Measurements from ENCODE around the gene CACNA1E.

The CACNA1E gene

DNA sequence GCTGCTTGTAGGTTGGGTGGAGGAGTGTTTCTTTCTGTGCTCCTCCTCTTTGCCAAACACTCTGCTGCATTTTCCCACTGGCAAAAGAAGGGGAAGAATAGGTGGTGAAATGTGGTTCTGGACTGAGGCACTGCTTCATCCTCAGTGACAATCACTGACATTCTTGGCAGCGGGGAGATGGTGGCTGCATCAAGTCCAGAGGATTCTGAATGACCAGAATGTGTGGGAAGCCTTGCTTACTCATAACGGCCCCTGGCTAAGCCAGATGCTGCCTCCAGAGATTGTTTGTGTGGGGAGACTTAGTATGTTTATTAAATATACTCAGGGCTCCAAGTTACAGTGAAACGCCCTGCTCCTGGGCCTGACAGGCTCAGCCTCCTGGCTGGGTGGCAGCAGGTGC is 160.3 kb downstream of the CACNA1E start:
- no peak for DNase-seq

DNA sequence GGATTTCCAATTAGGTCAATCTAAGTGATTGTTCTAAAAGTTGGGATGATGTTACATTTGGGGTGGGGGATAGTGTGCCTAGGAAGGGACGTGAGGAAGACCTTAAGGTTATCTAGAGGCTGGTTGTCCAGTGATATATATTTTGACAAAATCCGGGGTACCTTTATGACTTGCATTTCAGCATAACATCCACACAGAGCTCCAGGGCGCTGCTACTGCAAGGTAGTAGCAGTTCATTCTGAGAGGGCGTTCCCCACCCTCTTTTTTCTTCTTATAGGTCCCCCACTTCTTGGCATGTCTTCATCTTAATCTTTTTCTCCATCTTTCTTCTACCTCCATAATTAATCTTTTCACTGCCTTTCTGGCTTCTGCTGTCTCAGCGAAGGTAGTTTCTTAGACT is 161.9 kb downstream of the CACNA1E start:
- DNase-seq: no peak

DNA sequence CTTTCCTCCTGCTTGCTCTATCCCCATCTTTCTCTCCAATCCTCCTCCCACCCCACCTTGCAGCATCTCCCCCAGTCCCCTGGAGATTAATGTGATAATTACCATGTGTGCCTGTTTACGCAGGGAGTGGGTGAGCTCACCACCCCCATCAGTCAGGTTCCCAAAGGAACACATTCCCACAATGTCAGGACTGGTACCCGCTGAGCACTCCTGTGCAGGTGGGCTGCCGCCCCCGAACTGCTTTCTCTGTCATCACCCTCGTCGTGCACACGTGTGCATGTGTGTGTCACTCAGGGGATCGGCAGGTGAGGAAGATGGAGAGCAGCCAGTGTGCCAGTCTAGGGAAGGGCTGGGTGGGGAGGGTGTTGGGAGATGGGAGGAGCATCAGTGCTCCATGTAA is 163.4 kb downstream of the CACNA1E start:
- DNase-seq: no peak

DNA sequence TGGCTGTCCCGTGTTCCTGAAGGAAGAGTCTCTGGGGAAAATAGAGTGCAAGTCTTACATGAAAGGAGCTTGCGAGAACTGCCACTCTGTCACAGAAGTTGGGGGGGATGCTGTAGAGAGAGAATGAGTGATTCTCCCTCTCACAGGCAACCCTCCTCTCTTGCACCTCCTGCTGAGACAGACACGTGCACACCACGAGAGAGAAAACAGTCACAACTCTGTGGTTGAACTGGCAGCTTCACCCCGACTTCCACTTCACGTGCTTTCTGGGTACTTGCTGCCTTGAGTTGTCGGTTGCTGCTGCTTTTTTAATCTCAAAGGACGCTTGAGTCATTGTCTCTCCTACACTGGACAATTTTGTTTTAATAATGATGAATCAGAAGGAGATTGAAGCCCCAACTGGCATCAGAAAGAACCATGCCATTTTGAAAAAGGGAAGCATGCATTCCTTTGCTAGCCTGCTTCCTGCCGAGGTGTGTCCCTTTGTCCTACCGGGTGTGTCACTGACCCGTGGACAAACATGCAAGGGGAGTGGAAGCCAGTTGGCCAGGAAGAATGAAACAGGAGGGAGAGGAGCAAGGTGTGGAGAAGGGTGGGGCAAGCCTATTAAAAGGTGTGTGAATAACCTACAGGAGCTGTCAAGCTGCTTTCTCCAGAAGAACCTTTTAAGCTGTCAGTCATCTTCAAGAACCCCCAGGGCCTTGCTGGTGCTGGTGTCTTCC is 164.2 kb downstream of the CACNA1E start:
- peak; percentile 49 to 59 for DNase-seq

DNA sequence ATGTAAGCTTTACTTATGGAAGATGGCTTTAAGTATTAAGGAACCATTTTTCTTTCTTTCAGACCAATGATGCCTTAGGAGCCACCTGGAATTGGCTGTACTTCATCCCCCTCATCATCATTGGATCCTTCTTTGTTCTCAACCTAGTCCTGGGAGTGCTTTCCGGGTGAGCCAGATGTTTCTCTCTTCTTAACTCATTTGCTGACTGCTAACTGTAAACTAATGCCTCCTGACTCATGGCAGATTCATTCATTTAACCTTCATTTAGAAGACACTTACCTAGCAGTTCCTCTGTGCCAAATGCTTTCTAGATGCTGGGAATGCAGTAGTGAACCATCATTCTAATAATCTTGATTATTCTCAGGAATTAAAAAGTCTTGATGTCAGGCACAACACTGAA is 168.0 kb downstream of the CACNA1E start:
- DNase-seq: no peak

DNA sequence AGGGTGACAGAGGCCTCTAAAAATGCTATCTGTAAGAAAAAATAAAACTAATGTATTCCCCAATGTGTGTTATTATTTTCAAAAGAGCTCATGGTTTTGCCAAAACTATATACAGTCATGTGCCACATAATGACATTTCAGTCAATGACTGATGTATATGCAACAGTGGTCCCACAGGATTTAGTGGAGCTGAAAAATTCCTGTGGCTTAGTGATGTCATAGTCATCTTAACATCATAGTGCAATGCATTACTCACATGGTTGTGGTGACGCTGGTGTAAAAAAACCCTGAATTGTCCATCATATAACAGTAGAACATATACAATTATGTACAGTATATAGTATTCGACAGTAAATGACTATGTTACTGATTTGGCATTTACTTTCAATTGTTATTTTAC is 172.4 kb downstream of the CACNA1E start:
- no peak for DNase-seq

DNA sequence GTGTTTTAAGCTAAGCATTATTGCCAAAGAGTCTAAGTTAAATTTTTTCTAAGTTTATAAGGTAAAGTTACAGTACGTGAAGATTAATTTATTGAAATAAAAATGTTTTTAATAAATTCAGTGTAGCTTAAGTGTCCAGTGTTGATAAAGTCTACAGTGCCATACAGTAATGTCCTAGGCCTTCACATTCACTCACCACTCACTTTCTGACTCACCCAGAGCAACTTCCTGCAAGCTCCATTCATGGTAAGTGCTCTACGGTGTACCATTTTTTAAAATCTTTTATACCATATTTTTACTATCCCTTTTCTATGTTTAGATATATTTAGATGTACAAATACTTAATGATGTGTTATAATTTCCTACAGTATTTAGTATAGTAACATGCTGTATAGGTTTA is 173.2 kb downstream of the CACNA1E start:
- DNase-seq: no peak

DNA sequence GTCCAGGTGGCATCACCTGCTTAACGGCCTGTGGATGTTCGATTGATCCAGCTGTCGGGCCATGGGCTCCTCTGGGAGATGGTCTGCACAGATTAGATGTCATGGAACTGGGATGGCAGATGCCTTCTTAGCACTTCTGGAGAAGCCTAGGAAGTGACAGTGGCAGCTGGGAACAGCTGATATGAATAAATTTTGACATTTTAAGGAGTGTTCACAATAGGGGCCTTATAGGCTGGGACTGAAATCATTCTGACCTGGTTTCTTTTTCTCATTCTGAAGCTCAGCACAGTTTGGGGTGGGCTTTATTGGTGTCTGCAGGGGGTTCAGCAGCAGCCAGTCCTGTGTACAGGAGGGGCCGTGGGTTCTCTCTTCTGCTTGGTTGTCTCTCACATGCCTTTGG is 175.3 kb downstream of the CACNA1E start:
- no peak for DNase-seq

DNA sequence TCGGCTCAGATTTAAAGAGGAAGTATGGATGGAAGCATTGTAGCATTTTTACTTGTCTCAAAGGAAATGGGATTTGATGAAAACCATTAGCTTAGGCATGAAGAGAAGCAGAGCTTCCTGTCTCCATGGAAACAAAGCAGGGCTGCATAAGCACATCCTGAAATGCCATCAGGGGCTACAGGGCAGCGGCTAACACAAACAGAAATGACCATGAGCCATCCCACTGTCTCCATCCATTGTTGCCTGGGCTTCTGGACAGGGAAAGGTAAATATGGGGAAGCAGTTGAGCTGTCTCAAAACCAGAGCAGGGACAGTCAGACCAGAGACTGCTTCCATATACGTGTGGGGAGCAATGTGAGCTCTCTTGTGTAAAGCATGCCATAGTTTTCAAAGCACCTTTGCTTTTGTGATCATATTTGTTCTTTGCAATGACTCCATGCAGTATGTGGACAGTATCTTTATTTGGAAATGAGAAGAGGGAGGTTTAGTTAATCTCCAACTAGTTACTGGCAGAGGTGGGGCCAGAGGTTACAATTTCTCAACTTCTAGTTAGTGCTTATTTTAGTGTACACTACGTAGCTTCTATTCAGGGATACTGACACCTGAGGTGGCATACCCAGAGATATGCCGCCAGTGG is 176.1 kb downstream of the CACNA1E start:
- DNase-seq: no peak

DNA sequence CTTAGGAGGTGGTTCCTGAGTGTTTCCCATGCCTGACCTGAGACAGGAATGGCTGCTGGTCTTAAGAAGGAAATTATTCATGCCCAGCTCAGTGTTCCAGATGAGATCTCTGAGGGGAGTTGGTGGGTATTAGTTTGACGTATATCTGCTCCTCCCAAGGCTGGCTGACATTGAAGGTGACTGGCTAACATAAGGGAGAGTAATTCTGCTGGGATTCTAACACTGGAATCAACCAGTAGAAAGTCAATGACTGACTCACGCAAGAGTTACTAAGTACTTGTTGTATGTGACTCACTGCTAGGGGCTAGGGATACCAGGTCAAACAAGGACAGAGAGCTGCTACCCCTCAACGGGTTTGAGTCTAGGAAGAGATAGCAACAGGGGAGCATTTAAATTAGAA is 177.3 kb downstream of the CACNA1E start:
- DNase-seq: no peak

DNA sequence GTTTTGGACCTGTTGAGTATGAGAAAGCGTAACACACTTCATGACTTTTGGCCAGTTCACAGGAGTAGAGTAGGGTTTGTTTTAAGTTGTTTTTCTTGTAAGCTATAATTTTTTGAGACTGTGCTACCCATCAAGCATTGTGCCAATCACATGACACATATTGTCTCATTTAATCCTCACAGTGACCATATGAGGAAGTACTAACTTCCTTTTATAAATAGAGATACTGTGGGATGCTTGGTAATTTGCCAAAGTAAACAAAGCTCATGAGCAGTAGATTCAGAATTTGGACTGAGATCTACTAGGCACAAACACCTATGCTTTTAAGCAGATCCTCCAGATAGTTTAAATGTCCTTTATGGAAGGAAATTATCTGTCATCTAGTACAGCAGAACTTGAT is 178.3 kb downstream of the CACNA1E start:
- DNase-seq: no peak

DNA sequence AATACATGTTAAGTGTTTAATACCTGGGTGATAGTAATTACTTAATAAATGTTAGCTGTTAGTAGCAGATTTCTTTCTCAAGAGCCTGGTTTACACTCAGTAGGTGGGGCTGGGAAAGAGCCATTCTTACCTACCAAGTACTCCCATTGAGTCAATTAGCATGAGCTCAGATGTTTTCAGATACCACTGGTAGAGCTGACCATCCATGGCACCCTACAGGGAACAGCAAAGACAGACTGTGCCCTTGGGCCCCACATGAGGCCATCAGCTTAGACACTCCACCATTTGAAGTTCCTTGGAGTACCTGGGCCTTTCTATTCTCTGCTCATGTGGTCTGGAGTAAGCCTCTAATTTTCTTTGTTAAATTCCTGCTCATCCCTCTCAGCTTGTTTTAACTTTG is 179.3 kb downstream of the CACNA1E start:
- no peak for DNase-seq

DNA sequence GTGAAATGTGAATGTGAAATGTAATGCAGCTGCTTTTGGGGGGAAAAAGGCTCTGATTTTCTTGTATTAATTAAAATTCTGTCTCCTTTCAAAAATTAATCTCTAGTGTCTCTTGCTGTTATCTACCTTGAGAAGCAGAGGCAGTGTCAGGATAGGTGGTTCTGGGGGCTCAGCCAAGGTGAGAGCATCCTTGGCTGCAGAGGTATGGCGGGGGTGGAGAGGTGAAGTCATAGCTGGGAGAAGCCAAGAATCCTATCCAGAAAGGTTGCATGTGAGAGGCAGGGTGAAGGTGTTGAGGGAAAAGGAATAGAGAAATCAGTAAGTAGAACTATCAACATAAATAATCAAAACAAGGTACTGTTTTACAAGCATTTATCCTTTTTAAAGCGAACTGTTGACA is 181.2 kb downstream of the CACNA1E start:
- DNase-seq: no peak

DNA sequence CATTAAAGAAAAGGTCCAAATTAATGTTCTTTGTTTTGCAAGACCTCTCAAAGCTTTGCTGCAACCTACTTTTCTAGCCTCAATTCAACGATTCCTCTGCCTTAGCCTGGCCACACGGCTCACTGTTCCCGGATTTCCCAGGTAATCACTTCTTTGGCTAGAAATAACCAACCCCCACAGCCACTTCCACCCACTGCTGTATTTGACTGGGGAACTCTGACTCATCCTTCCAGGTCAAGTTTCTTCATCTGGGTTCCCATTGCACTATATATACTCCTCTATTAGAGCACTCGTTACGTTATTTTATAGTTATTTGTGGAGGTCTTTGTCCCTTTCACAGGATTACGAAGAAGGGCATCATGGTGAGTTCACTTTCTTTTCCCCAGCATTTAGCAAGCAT is 185.9 kb downstream of the CACNA1E start:
- no peak for DNase-seq

DNA sequence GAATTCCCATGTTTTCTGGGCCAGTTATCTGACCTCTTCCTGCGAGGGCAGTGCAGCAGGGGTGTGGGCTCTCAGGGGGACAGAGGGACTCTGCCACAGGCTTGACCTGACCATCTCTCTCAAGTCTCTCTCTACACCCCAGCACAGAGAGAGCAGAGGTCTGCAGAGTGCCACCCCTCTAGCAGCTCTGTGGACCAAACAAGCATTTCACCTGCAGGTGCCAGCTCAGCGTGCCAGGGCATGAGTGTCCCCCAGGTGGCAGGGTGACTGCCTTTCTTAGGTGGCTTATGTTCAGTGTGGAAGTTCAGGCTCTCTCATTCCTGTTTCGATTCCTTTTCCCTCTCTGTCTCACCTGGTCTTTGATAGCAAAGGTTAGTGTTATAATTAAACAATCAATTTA is 191.3 kb downstream of the CACNA1E start:
- DNase-seq: no peak

DNA sequence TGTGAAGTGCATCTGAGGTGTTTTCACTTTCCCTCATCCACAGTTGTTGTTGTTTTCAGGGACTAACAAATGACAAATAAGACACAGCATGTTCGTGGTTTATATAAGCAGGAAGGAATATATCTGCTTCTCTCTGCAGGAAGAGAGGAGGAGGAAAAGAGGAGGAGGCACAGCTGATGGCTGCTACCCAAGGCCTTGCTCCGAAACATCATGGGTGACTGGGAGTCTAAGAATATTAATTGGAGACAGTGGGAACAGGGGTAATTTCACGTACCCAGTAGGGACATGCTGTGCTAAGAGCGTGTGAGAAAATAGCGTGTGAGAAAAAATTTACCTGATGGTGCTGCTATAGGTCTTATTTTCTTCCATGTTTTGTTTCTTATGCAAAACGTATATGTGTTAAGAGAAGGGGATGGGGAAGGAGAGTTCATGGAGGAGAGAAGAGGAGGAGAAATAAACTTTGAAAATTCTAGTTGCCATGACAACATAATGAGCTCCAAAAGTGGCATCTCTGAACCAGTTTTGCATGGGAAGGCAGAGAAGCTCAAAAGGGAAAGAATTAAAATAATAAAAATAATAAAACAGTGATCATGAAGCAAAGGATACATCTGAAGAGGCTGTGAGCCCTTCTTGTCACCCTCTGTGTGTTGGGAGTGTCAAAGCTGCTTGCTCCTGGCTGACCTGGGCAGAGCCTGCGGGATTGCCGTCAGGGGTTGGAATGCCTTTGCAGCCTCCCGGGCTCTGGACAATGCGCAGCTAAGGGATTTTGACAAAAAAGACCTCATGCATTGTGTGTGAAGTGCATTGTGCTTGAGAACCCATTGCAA is 192.0 kb downstream of the CACNA1E start:
- DNase-seq: no peak

DNA sequence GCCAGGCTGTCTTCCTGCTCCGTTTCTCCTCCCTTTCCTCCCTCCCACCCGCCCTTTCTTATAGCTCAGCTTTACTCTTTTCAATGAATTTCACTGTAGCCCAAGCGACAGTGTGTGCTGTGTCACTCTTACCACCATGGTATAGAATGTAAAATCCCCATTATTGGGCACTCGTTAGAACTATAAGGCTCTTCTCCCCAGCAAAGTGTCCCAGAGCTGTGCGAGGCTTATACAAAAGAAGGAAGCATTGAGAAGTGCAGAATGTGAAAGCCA is 192.5 kb downstream of the CACNA1E start:
- no peak for DNase-seq

DNA sequence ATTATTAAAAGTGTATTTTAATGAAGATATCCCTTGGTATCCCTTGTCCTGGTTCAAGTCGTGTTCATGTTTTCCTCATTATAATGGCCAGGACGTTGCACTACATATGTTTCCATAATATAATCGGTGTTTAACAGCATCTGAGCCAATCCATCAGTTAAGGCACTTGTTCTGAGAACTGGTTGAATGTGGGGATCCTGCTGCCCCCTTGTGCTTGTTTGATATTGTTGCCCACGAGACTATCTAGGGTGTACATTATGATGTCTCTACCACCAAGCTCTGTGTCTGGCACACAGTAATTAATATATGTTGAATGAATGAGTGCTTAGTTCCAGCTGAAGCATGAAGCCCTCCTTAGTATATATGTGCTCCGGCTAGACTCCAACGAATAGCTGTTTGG is 193.0 kb downstream of the CACNA1E start:
- peak; percentile 42 to 56 for DNase-seq

DNA sequence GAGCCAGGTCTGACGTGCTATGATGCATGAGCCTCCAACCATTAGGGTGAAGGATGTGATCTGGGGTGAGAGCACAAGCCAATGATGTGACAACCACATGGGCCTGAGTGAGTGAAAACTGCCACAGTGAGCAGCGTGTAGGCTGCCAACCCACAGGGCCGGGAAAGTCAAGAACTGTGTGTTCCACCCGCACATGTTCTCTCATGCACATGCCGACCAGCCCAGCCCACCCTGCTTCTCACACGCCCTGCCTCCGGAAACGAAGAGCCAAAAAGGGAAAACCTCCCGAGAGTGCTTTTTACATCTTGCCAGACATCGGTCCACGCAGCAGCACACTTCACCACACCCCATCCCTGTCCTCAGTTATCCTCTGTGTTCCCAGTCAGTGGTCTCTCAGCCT is 197.0 kb downstream of the CACNA1E start:
- no peak for DNase-seq

DNA sequence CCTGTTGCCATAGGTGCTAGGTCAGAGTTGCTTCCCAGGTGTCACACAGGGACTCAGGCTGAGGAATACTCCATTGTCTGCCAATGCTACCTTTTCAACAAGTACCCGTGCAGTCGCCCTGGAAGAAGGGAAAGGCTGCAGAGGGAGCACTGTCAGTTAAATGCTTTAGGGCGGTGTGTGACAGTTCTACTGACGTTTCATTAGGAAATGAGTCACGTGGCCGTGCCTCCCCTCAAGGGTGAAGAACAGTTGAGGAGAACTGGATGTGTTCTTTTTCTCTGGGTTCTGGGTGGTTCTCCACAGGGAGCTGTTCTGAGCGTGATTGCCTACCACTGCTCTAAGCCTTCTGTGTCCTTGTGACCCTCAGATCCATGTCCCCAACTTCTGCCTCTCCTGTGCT is 197.6 kb downstream of the CACNA1E start:
- no peak for DNase-seq

DNA sequence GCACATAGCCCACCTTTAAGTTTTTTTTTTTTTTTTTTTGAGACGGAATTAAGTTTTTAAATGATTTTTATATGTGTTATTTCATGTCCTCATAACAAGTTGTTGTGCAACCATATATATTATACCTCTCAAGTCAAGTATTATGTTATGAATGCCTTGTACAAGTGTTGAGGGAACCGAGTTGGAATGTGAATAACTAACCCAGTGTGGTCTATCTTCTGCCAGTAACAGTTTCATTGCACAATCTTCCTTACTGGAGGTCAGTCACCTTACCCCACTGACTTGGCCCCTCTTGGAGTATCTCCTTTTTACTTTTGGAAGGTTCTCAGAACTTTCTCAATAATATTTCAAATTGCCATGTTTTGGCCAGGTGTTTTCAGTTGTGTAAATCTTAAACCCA is 201.9 kb downstream of the CACNA1E start:
- DNase-seq: no peak

DNA sequence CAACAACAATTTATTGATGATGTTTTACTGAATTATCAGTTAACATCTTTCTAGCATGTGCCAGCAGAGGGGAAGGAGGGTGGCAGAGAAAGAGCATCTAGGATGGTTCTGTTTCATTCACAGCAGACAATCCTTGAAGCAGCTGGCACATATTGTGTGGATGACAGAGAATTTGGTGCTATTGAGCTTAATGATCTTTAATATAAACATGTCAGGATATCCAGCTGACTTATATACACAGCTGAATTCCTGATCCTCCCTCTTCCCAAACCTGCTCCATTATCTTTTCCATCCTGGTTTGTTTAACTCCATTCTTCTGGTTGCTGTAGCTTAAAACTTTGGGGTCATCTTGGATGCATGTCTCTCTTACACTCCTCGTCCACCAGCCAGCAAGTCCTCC is 218.6 kb downstream of the CACNA1E start:
- DNase-seq: no peak

DNA sequence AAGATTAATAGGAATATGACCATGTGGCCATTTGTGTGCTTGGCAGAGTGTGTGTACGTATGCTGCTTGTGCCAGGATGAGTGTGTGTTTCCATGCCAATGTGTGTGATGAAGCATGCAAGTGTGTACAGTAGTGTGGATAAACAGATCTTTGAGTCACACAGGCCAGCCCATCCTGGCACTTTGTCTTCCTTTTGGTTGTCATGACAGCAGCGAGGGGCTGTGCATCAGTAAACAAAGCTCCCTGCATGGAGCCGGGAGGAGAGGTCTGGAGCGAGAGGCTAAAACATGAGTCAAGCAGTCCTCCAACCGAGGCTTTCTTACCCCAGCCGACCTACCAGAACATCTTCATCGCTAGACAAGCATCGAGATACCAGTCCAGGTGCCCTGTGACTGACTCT is 221.2 kb downstream of the CACNA1E start:
- DNase-seq: no peak

DNA sequence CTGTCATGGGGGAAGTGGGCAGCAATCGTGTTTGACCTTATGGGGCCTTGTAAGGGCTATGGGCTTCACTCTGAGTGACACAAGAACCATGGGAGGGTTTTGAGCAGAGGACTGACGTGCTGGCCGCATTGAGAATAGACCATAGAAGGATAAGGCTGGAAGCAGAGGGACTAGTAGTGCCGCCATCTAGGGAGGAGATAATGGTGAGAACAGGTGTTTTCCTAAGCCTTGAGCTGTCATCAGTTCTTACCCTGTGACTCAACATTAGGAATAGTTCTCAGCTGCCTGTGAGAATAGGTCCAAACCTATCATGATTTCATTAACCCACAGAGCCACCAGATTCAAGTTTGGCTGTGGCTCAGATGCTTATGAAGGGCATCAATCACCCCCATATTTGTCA is 228.5 kb downstream of the CACNA1E start:
- no peak for DNase-seq

DNA sequence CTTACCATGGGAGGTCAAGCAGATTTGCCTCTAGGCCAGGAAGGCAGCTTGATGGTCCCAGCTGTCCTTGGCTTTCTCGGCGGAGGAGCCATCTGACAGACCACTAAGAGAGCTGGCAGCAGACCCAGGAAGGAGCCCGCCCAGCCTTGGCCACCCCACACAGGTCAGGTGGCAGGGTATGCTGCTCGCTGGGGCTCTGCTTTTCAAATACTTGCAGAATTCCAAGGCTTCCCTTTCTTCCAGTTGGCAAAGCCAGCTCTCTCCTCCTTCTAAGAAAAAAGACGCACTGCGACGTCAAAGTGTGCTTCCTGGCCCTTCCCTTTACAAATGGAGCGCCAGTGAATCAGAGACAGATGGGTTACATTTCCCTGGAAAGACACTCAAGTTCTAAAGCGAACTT is 229.4 kb downstream of the CACNA1E start:
- no peak for DNase-seq

All from NCI-H187 (cell line).